Parathyroid adenoma (tissue), 2 donors: ENCODE data around the gene BRAF.
"Not testable (repeated sequence)": the region's sequence is repeated elsewhere in the genome, so short reads cannot be mapped to it uniquely, and the experiment has no call there.

ENCODE experiments used
- H2AFZ ChIP-seq: fragments of 300-600 bp; sonication (generic); one replicate; pipeline ENCODE4 v1.7.0; 2017; ENCODE audit warnings: antibody characterized with exemption, mild to moderate bottlenecking
- H3K27ac ChIP-seq: fragments of 300-600 bp; sonication (generic); one replicate; pipeline ENCODE4 v1.7.0; 2017
- H3K27me3 ChIP-seq: fragments of 300-600 bp; sonication (generic); one replicate; pipeline ENCODE4 v1.7.0; 2017; ENCODE audit warnings: low read length; ENCODE audit not compliant: control insufficient read depth, insufficient read depth
- H3K36me3 ChIP-seq: fragments of 300-600 bp; sonication (generic); one replicate; pipeline ENCODE4 v1.7.0; 2017; ENCODE audit warnings: low read length; ENCODE audit not compliant: control insufficient read depth, insufficient read depth
- H3K4me1 ChIP-seq: fragments of 300-600 bp; sonication (generic); one replicate; pipeline ENCODE4 v1.7.0; 2017; ENCODE audit warnings: control low read depth
- H3K4me2 ChIP-seq: fragments of 300-600 bp; sonication (generic); one replicate; pipeline ENCODE4 v1.7.0; 2017; ENCODE audit warnings: low read length
- H3K4me3 ChIP-seq: fragments of 300-600 bp; sonication (generic); one replicate; pipeline ENCODE4 v1.7.0; 2017; ENCODE audit warnings: low read depth, low read length
- H3K79me2 ChIP-seq: fragments of 300-600 bp; sonication (generic); one replicate; pipeline ENCODE4 v1.7.0; 2017; ENCODE audit warnings: control low read depth
- H3K9ac ChIP-seq: fragments of 300-600 bp; sonication (generic); one replicate; pipeline ENCODE4 v1.7.0; 2017; ENCODE audit warnings: mild to moderate bottlenecking
- H3K9me3 ChIP-seq: fragments of 300-600 bp; sonication (generic); one replicate; pipeline ENCODE4 v1.7.0; 2017; ENCODE audit warnings: low read length; ENCODE audit not compliant: control insufficient read depth
- TF ChIP-seq, protein P1 (sequence below): fragments of 300-600 bp; sonication (generic); IDR thresholded peaks from one replicate; pipeline ENCODE4 v1.7.0; 2017; ENCODE audit warnings: antibody characterized with exemption, mild to moderate bottlenecking
- donor health status: primary hyperparathyroidism.

The BRAF gene

GRCh38 chr7:140714331-140715040 lies 210.2 kb downstream of the BRAF start:
- TF ChIP-seq, protein P1, sequence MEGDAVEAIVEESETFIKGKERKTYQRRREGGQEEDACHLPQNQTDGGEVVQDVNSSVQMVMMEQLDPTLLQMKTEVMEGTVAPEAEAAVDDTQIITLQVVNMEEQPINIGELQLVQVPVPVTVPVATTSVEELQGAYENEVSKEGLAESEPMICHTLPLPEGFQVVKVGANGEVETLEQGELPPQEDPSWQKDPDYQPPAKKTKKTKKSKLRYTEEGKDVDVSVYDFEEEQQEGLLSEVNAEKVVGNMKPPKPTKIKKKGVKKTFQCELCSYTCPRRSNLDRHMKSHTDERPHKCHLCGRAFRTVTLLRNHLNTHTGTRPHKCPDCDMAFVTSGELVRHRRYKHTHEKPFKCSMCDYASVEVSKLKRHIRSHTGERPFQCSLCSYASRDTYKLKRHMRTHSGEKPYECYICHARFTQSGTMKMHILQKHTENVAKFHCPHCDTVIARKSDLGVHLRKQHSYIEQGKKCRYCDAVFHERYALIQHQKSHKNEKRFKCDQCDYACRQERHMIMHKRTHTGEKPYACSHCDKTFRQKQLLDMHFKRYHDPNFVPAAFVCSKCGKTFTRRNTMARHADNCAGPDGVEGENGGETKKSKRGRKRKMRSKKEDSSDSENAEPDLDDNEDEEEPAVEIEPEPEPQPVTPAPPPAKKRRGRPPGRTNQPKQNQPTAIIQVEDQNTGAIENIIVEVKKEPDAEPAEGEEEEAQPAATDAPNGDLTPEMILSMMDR: no peak
- H3K9me3 ChIP-seq: no peaks in the 10 kb centered on the region
- H3K79me2 ChIP-seq: no peaks in the 10 kb centered on the region
- no peak overlapping the region for H3K27ac ChIP-seq
- H3K4me3 ChIP-seq: no peak overlapping the region
- H3K36me3 ChIP-seq: no peaks in the 10 kb centered on the region
- H2AFZ ChIP-seq: no peak overlapping the region
- no peak overlapping the region for H3K9ac ChIP-seq
- no peaks in the 10 kb centered on the region for H3K4me1 ChIP-seq
- H3K27me3 ChIP-seq: no peaks in the 10 kb centered on the region
- no peak overlapping the region for H3K4me2 ChIP-seq

GRCh38 chr7:140712392-140712791 lies 212.3 kb downstream of the BRAF start:
- not testable (repeated sequence) for H2AFZ ChIP-seq, H3K4me2 ChIP-seq, H3K4me1 ChIP-seq, H3K36me3 ChIP-seq, H3K9ac ChIP-seq, H3K9me3 ChIP-seq, H3K27ac ChIP-seq, H3K79me2 ChIP-seq, H3K4me3 ChIP-seq, H3K27me3 ChIP-seq

- not testable (repeated sequence) for H3K36me3 ChIP-seq, H3K27me3 ChIP-seq, H3K4me3 ChIP-seq, H2AFZ ChIP-seq, H3K27ac ChIP-seq, H3K4me2 ChIP-seq, H3K79me2 ChIP-seq, H3K4me1 ChIP-seq, H3K9ac ChIP-seq, H3K9me3 ChIP-seq
Measured at GRCh38 chr7:140708764-140709163, 216.0 kb downstream of the BRAF start.

- H3K4me2 ChIP-seq: no peak overlapping the region
- H2AFZ ChIP-seq: no peak overlapping the region
- no peaks in the 10 kb centered on the region for H3K27me3 ChIP-seq
- H3K79me2 ChIP-seq: no peaks in the 10 kb centered on the region
- H3K9ac ChIP-seq: no peak overlapping the region
- TF ChIP-seq, protein P1: no peak
- no peaks in the 10 kb centered on the region for H3K9me3 ChIP-seq
- H3K27ac ChIP-seq: no peak overlapping the region
- H3K4me1 ChIP-seq: no peaks in the 10 kb centered on the region
- H3K36me3 ChIP-seq: no peaks in the 10 kb centered on the region
- no peak overlapping the region for H3K4me3 ChIP-seq
Measured at GRCh38 chr7:140707132-140707531, 217.6 kb downstream of the BRAF start.

DNA sequence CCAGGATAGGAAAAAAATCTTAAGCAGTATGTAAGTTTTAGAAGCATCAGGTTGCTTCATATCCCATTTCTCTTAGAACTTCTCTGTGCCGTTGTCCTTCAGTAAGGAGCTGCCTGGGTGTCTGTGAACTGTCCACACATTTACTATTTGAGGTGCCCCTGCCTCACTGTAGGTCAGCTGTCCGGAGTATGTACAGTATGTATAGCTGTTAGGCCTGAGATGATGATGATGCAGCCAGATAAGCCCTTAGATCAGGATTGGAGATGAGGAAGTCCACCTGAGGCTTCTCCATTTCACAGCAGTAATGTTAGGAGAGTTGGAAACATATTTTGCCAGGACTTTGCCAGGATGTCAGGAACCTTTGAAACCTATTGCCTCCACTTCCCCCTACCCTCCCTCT lies 220.5 kb downstream of the BRAF start:
- Histone ChIP-seq H3K27ac (no peak overlapping the region), H3K27me3 (no peaks in the 10 kb centered on the region), H2AFZ (no peak overlapping the region), H3K4me1 (no peaks in the 10 kb centered on the region), H3K4me3 (no peak overlapping the region), H3K9ac (no peak overlapping the region), H3K4me2 (no peak overlapping the region), H3K79me2 (peaks cover 8% of the 10 kb centered on the region), H3K9me3 (no peaks in the 10 kb centered on the region), H3K36me3 (no peaks in the 10 kb centered on the region)
- TF ChIP-seq, protein P1: no peak

- H3K9ac ChIP-seq: no peak overlapping the region
- H3K27ac ChIP-seq: no peak overlapping the region
- TF ChIP-seq, protein P1: no peak
- H2AFZ ChIP-seq: no peak overlapping the region
- H3K9me3 ChIP-seq: no peaks in the 10 kb centered on the region
- H3K4me1 ChIP-seq: peaks cover 3% of the 10 kb centered on the region
- peaks cover 20% of the 10 kb centered on the region for H3K79me2 ChIP-seq
- H3K4me3 ChIP-seq: no peak overlapping the region
- H3K27me3 ChIP-seq: no peaks in the 10 kb centered on the region
- H3K36me3 ChIP-seq: no peaks in the 10 kb centered on the region
- no peak overlapping the region for H3K4me2 ChIP-seq
Measured at GRCh38 chr7:140702774-140703173, 222.0 kb downstream of the BRAF start.
